ENCODE measurements around the gene SNX18.

SNX18 gene

GRCh38 chr5:54545796-54546195, 28.2 kb downstream of the SNX18 start:
- no peak for DNase-seq

- DNase-seq: peak; percentile 85
Observed at GRCh38 chr5:54547711-54548250, 30.2 kb downstream of the SNX18 start.

- no peak for DNase-seq
Observed at GRCh38 chr5:54548565-54548964, 31.0 kb downstream of the SNX18 start.

- DNase-seq: no peak
Observed at GRCh38 chr5:54551292-54551691, 33.7 kb downstream of the SNX18 start.

- DNase-seq: no peak
Observed at GRCh38 chr5:54551926-54552325, 34.4 kb downstream of the SNX18 start.

GRCh38 chr5:54552446-54552845, 34.9 kb downstream of the SNX18 start:
- no peak for DNase-seq

- DNase-seq: no peak
Observed at GRCh38 chr5:54553659-54554207, 36.2 kb downstream of the SNX18 start.

GRCh38 chr5:54556141-54556540, 38.6 kb downstream of the SNX18 start:
- peak; percentile 50 for DNase-seq

- DNase-seq: no peak
Observed at GRCh38 chr5:54558362-54558761, 40.8 kb downstream of the SNX18 start.

- DNase-seq: no peak
Observed at GRCh38 chr5:54561651-54562050, 44.1 kb downstream of the SNX18 start.

- DNase-seq: no peak
Observed at GRCh38 chr5:54563083-54563761, 45.7 kb downstream of the SNX18 start.

GRCh38 chr5:54567996-54568395, 50.4 kb downstream of the SNX18 start:
- DNase-seq: no peak

- DNase-seq: peak; percentile 58
Observed at GRCh38 chr5:54570916-54571315, 53.4 kb downstream of the SNX18 start.

GRCh38 chr5:54571462-54571861, 53.9 kb downstream of the SNX18 start:
- no peak for DNase-seq

- DNase-seq: no peak
Observed at GRCh38 chr5:54573812-54574489, 56.4 kb downstream of the SNX18 start.

GRCh38 chr5:54577528-54577927, 60.0 kb downstream of the SNX18 start:
- DNase-seq: no peak

- DNase-seq: no peak
Observed at GRCh38 chr5:54577937-54578653, 60.5 kb downstream of the SNX18 start.

GRCh38 chr5:54579591-54580295, 62.2 kb downstream of the SNX18 start:
- no peak for DNase-seq

- DNase-seq: peak; percentile 78
Observed at GRCh38 chr5:54580997-54581811, 63.6 kb downstream of the SNX18 start.

GRCh38 chr5:54581831-54582548, 64.4 kb downstream of the SNX18 start:
- peak; percentile 54 for DNase-seq

- DNase-seq: no peak
Observed at GRCh38 chr5:54586336-54586735, 68.8 kb downstream of the SNX18 start.

Data from fibroblast of skin of right quadriceps (primary cell).